Measurements from ENCODE around the gene LIN7B.

The LIN7B gene, protein sequence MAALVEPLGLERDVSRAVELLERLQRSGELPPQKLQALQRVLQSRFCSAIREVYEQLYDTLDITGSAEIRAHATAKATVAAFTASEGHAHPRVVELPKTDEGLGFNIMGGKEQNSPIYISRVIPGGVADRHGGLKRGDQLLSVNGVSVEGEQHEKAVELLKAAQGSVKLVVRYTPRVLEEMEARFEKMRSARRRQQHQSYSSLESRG

GRCh38 chr19:49113762-49114629 is at the start of gene LIN7B:
LIN7B (plus strand) TSS chr19:49114370; CDS start chr19:49114405, 35 bp downstream.
- peak; percentile 35 for DNase-seq (ENCODE audit: low read depth, low spot score)
- in situ Hi-C loops (cut with HindIII; ENCODE audit: low sequenced_read_pairs): no loop called here
- H3K4me3 ChIP-seq (ENCODE audit: low read depth, low read length): peak within 1 kb of the TSS; percentile 63
- peak; percentile 19 for TF ChIP-seq CTCF (IDR thresholded peaks at IDR 0.05; ENCODE audit: low read depth, low read length)

DNA sequence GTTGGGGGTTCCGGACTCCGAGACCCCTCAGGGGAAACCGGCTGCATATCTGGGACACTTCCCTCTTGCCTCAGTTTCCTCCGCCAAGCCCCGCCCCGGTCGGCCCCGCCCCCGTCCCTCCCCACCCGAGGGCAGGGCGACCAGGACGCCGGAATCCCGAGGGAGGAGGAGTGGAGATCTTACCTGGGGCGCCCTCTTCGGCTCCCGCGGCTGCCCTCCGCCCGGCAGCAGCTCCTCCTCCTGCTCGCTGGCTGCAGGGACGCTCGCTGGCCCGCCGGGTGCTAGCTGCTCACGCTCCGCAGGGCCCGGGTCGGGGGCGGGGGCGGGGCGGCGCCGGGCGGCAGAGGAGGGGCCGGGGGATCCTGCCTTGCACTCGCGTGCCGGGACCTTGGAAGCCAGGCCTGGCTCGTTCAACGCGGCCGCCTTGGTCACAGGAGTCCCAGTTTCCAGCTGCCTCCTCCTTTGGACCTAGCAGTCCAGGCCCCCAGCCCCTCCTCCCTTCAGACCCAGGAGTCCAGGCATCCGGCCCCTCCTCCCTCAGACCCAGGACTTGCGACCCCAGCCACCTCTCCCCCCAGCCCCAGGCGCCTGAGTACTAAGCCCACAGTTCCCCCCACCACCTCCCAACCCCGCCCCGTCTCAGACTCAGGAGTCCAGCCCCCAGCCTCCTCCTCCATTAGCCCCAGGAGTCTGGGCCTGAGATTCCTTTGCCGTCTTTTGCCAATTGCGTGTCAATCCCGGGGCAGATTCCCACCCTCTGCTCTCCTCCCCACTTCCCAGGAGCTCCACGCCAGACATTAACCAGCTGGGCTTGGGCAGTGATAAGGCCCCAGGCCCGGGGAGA is 49.2 kb upstream of the LIN7B start, which contains the start of gene NTF4:
NTF4 (minus strand) TSS at position 51 of the 844 bp plus-strand sequence. CDS start 2,821 bp downstream, outside the sequence.
- in situ Hi-C loops (cut with HindIII; ENCODE audit: low sequenced_read_pairs): no loop called here

DNA sequence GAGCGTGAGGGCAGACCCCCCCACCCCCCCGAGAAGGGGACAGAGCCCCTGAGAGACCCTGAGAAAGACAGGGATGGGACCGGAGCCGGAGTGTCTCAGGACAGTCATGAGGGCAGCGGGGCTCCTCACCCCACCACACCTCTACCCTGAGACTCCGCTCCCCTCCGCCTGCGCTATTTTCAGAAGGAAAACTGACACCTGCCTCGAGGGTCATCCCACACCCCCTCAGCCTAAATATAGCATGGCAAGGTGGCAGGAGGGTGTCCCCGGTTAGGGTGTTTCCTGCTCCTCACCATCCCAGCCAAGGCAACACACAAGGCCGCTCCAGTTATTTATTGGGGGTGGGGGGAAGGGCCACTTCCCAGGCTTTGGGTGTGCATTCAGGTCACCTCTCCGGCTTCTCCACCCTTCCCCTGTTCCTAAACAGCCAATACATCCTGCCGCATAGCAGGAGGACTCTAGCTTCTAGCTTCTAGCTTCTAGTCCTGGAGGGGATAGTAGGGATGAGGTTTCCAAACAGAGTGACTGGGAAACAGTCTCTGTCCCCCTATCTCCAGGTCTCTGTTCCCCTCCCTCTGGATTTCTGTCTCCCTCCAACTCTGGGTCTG is 48.2 kb upstream of the LIN7B start:
- H3K4me3 ChIP-seq (ENCODE audit: low read depth, low read length): no peak overlapping the region
- in situ Hi-C loops (cut with HindIII; ENCODE audit: low sequenced_read_pairs): no loop called here
- DNase-seq (ENCODE audit: low read depth, low spot score): no peak
- no peak for TF ChIP-seq CTCF (IDR thresholded peaks at IDR 0.05; ENCODE audit: low read depth, low read length)

More for the DNA sequence above, 49.2 kb upstream of the LIN7B start, which contains the start of gene NTF4:
- H3K4me3 ChIP-seq (ENCODE audit: low read depth, low read length): peak within 1 kb of the TSS; percentile 27
- TF ChIP-seq CTCF (IDR thresholded peaks at IDR 0.05; ENCODE audit: low read depth, low read length): no peak
- no peak for DNase-seq (ENCODE audit: low read depth, low spot score)

DNA sequence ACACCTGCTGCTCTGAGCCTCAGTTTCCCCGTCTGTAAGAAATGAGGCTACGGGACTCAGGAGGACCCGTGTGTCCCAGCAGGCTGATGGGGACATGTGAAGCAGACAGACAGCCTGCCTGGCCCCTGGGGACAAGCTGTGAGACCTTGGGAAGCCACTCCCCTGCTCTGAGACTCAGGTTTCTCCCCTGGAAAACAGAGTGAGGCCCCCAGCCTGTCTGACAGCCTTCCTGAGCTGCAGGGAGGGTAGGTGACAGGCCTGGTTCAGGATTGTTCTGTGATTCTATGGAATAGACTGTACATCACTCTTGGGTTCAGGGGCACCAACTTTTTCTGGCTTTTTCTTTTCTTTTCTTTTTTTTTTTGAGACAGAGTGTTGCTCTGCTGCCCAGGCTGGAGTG is 46.6 kb upstream of the LIN7B start:
- no peak overlapping the region for H3K4me3 ChIP-seq (ENCODE audit: low read depth, low read length)
- TF ChIP-seq CTCF (IDR thresholded peaks at IDR 0.05; ENCODE audit: low read depth, low read length): no peak
- in situ Hi-C loops (cut with HindIII; ENCODE audit: low sequenced_read_pairs): no loop called here
- DNase-seq (ENCODE audit: low read depth, low spot score): no peak

GRCh38 chr19:49069026-49069425 is 45.1 kb upstream of the LIN7B start:
- no peak overlapping the region for H3K4me3 ChIP-seq (ENCODE audit: low read depth, low read length)
- in situ Hi-C loops (cut with HindIII; ENCODE audit: low sequenced_read_pairs): no loop called here
- no peak for DNase-seq (ENCODE audit: low read depth, low spot score)
- no peak for TF ChIP-seq CTCF (IDR thresholded peaks at IDR 0.05; ENCODE audit: low read depth, low read length)

GRCh38 chr19:49070416-49070815 is 43.8 kb upstream of the LIN7B start:
- TF ChIP-seq CTCF (IDR thresholded peaks at IDR 0.05; ENCODE audit: low read depth, low read length): no peak
- in situ Hi-C loops (cut with HindIII; ENCODE audit: low sequenced_read_pairs): no loop called here

More at GRCh38 chr19:49070416-49070815, 43.8 kb upstream of the LIN7B start:
- no peak for DNase-seq (ENCODE audit: low read depth, low spot score)
- no peak overlapping the region for H3K4me3 ChIP-seq (ENCODE audit: low read depth, low read length)

All from astrocyte of the spinal cord (primary cell).